PC-9 (cell line): ENCODE measurements around the gene FAM98C.

Experiments used
- CTCF ChIP-seq: fragments of 200-600 bp; sonication (generic); conservative IDR thresholded peaks from 2 replicates; pipeline ENCODE4 v1.6.1; 2017; ENCODE audit warnings: mixed run types, antibody characterized with exemption, mild to moderate bottlenecking, moderate library complexity
- EZH2 ChIP-seq: fragments of 200-600 bp; sonication (generic); IDR thresholded peaks from 2 replicates; pipeline ENCODE4 v1.8.0; 2017; ENCODE audit warnings: antibody characterized with exemption, low read depth

- TF ChIP-seq CTCF = no peak
- TF ChIP-seq EZH2 = no peak
Observed at GRCh38 chr19:38429811-38430156, 26.9 kb downstream of the FAM98C start.
